ENCODE results near the gene ZNRF3. TPM values are rescaled to one million over a fixed set of nuclear protein-coding genes. Genes with fewer than 3 reads are reported as not detected.

Gene ZNRF3
- total RNA-seq = 4.9 and 6.3 TPM in 2 replicates

GRCh38 chr22:28882878-28883656, at the start of gene ZNRF3:
Gene ZNRF3 (plus strand): TSS chr22:28883572. CDS start chr22:28883767, 195 bp downstream.

GRCh38 chr22:29061773-29062172, 178.4 kb downstream of the ZNRF3 start, which contains the start of gene C22orf31:
Gene C22orf31 (minus strand): TSS chr22:29061831. CDS start chr22:29061792, 39 bp downstream.

GRCh38 chr22:29072979-29073617, 189.7 kb downstream of the ZNRF3 start, which contains the start of gene KREMEN1:
Gene KREMEN1 (plus strand): TSS chr22:29073035. CDS start chr22:29073131, 96 bp downstream.

Small RNA genes lying within 50 kb of the gene (small RNA-seq; reads per million reads assigned to genes)
- gene Z93930.1 = not detected

Other genes with a start within 250 kb of the ZNRF3 start
- gene TTC28, start 203.7 kb upstream of the ZNRF3 start, total RNA-seq = 43.1 and 45.1 TPM in 2 replicates
- gene CHEK2, start 141.8 kb upstream of the ZNRF3 start, total RNA-seq = 17.8 and 25.4 TPM in 2 replicates
- gene HSCB, start 141.5 kb upstream of the ZNRF3 start, total RNA-seq = 21.3 and 24.3 TPM in 2 replicates
- gene CCDC117, start 110.9 kb upstream of the ZNRF3 start, total RNA-seq = 33.1 and 36.8 TPM in 2 replicates
- gene XBP1, start 83.0 kb upstream of the ZNRF3 start, total RNA-seq = 141 and 150 TPM in 2 replicates
- gene C22orf31, start 178.3 kb downstream of the ZNRF3 start, total RNA-seq = not detected in 2 replicates
- gene KREMEN1, start 189.5 kb downstream of the ZNRF3 start, total RNA-seq = 0.40 and 1.1 TPM in 2 replicates

Measured in thoracic aorta endothelial cell (primary cell).